ENCODE data around the gene FGFR3. TPM values are rescaled to one million over a fixed set of nuclear protein-coding genes. Genes with fewer than 3 reads are reported as not detected.

Gene FGFR3
- polyA plus RNA-seq, 1 experiment = 0.06 TPM

DNA sequence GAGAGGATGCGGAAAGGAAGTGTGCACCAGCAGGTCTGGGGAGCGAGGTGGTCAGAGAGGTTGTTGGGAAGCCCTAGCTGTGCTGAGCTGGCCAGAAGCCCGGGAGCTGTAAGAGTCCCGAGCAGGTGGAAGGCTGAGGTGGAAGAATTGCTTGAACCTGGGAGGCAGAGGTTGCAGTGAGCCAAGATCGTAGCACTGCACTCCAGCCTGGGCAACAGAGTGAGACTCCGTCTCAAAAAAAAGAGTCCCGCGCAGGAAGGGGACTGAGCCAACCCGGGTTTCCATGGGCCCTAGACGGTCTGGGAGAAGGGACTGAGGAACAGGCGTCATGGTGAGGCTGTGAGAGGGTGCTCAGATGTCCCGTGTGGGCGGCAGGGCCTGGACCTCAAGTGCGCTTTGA lies 12.7 kb upstream of the FGFR3 start:
- no peak for DNase-seq (ENCODE audit: low read depth, low spot score)
- CTCF ChIA-PET = interaction anchor here (0.6 kb wide), 1 partner anchor 77 kb away, joined by 3 read pairs; no protein-coding TSS in a partner anchor

DNA sequence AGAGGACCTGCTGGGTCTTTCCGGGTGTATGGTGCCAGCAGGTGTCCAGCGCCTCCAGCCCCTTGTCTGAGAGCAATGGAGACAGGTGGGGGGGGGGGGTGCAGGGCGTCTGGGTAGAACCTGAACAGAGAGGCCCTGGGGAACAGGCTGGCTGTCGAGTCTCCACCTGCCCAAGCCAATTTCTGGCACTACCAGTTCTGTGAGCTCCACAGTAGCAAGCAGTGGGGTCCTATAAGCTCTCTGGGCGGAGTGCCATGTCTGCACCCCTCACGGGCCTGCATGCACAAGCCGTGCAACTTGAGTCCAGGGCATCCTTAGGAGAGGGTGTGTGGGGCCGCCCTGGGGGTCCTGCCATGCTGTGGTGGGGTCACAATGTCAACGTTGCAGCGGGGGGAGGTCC lies 10.1 kb upstream of the FGFR3 start:
- no peak for DNase-seq (ENCODE audit: low read depth, low spot score)
- Histone ChIP-seq H3K4me3 (ENCODE audit: low read depth, low read length) (no peak overlapping the region), H3K27me3 (ENCODE audit: control insufficient read depth, insufficient read depth, low read length) (peaks cover 14% of the 10 kb centered on the region), H3K9me3 (ENCODE audit: control insufficient read depth, insufficient read depth, low read length) (no peaks in the 10 kb centered on the region; the same call in 1 of the 2 replicates), H3K27ac (ENCODE audit: low read depth, low read length) (no peak overlapping the region)
- TF ChIP-seq, protein P1, sequence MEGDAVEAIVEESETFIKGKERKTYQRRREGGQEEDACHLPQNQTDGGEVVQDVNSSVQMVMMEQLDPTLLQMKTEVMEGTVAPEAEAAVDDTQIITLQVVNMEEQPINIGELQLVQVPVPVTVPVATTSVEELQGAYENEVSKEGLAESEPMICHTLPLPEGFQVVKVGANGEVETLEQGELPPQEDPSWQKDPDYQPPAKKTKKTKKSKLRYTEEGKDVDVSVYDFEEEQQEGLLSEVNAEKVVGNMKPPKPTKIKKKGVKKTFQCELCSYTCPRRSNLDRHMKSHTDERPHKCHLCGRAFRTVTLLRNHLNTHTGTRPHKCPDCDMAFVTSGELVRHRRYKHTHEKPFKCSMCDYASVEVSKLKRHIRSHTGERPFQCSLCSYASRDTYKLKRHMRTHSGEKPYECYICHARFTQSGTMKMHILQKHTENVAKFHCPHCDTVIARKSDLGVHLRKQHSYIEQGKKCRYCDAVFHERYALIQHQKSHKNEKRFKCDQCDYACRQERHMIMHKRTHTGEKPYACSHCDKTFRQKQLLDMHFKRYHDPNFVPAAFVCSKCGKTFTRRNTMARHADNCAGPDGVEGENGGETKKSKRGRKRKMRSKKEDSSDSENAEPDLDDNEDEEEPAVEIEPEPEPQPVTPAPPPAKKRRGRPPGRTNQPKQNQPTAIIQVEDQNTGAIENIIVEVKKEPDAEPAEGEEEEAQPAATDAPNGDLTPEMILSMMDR (IDR thresholded peaks at IDR 0.05; ENCODE audit: low read depth, low read length) = no peak
- POLR2A ChIA-PET = interaction anchor here (0.6 kb wide), 1 partner anchor 8 kb away, joined by 3 read pairs; no protein-coding TSS in a partner anchor
- CTCF ChIA-PET = no interaction called here

More for the DNA sequence above, 12.7 kb upstream of the FGFR3 start:
- Histone ChIP-seq H3K9me3 (ENCODE audit: control insufficient read depth, insufficient read depth, low read length) (no peaks in the 10 kb centered on the region; the same call in 1 of the 2 replicates), H3K4me3 (ENCODE audit: low read depth, low read length) (no peak overlapping the region), H3K27ac (ENCODE audit: low read depth, low read length) (no peak overlapping the region), H3K27me3 (ENCODE audit: control insufficient read depth, insufficient read depth, low read length) (peaks cover 21% of the 10 kb centered on the region)
- POLR2A ChIA-PET = no interaction called here
- TF ChIP-seq, protein P1 (IDR thresholded peaks at IDR 0.05; ENCODE audit: low read depth, low read length) = no peak

DNA sequence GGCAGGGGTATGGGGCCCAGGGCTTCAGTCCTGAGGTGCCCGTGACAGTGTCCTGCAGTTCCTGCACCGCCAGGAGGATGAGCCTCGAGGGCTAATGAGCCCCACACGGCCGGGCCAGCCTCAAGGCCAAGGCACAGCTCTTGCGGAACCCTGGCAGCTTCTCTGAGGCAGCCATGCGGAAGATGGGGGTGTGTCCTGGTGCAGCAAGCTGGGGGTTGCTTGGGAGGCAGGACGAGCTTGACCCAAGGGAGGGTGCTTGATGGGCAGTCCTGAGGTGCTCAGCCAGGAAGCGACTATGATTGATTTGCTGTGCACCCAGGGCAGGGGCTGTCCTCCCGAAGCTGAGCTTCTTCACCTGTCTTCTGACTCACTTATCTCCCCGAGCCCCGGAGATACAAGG lies 9.1 kb upstream of the FGFR3 start:
- CTCF ChIA-PET = interaction anchor here (0.9 kb wide), 1 partner anchor 16 kb away, joined by 5 read pairs; no protein-coding TSS in a partner anchor
- POLR2A ChIA-PET = interaction anchor here (0.7 kb wide), 1 partner anchor 65 kb away, joined by 3 read pairs; no protein-coding TSS in a partner anchor
- no peaks in the 10 kb centered on the region; the same call in 1 of the 2 replicates for H3K9me3 ChIP-seq (ENCODE audit: control insufficient read depth, insufficient read depth, low read length)
- H3K27me3 ChIP-seq (ENCODE audit: control insufficient read depth, insufficient read depth, low read length) = peaks cover 14% of the 10 kb centered on the region
- DNase-seq (ENCODE audit: low read depth, low spot score) = no peak
- TF ChIP-seq, protein P1 (IDR thresholded peaks at IDR 0.05; ENCODE audit: low read depth, low read length) = no peak
- no peak overlapping the region for H3K27ac ChIP-seq (ENCODE audit: low read depth, low read length)
- H3K4me3 ChIP-seq (ENCODE audit: low read depth, low read length) = no peak overlapping the region

DNA sequence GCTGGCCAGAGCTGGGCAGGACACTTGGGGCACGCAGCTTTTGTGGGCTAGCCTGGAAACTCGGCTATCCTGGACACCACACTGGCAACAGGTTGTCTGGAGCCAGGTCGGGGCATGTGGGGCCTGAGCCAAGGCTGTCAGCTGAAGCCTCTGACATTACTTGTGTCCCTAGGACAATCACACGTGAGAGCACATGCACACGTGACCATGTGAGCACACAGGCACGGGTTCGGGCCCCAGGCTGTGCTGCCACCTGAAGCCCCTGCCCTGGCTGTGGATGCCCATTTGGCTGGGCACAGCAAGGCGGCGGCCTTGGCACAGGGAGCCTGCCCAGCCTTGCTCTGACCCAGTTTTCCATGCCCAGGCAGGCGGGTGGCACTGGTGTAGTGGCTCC lies 8.7 kb upstream of the FGFR3 start:
- ChIA-PET CTCF (interaction anchor here (0.9 kb wide), 1 partner anchor 17 kb away, joined by 5 read pairs; no protein-coding TSS in a partner anchor), POLR2A (interaction anchor here (0.7 kb wide), 1 partner anchor 64 kb away, joined by 3 read pairs; no protein-coding TSS in a partner anchor)
- DNase-seq (ENCODE audit: low read depth, low spot score) = no peak

More for the DNA sequence above, 8.7 kb upstream of the FGFR3 start:
- TF ChIP-seq, protein P1 (IDR thresholded peaks at IDR 0.05; ENCODE audit: low read depth, low read length) = no peak
- Histone ChIP-seq H3K9me3 (ENCODE audit: control insufficient read depth, insufficient read depth, low read length) (no peaks in the 10 kb centered on the region; the same call in 1 of the 2 replicates), H3K4me3 (ENCODE audit: low read depth, low read length) (no peak overlapping the region), H3K27me3 (ENCODE audit: control insufficient read depth, insufficient read depth, low read length) (peaks cover 14% of the 10 kb centered on the region), H3K27ac (ENCODE audit: low read depth, low read length) (no peak overlapping the region)

All from AG04450 (cell line).